ENCODE measurements around the gene TMEM253.

- no peak for TF ChIP-seq GATA3 (IDR thresholded peaks at IDR 0.05; ENCODE audit: low read depth, low read length)
- no peak for TF ChIP-seq GATA2 (IDR thresholded peaks at IDR 0.05; ENCODE audit: low read depth, low read length)
These were observed 1.8 kb upstream of the TMEM253 start for GRCh38 chr14:21098892-21099595.
